ENCODE data around the gene LIPF.
A peak's percentile ranks its signal among the peaks of the same experiment; 100 is the strongest.
"Not testable (repeated sequence)": the region's sequence is repeated elsewhere in the genome, so short reads cannot be mapped to it uniquely, and the experiment has no call there.

The LIPF gene

GRCh38 chr10:88689366-88689765 is 25.1 kb downstream of the LIPF start:
- no peak overlapping the region for H3K4me3 ChIP-seq (ENCODE audit: control insufficient read depth, low read depth, low read length)
- DNase-seq (ENCODE audit: low read depth), result no peak
- no peak for TF ChIP-seq CTCF (conservative IDR thresholded peaks at IDR 0.05; ENCODE audit: control insufficient read depth, insufficient read depth, low read depth, low read length)

- DNase-seq (ENCODE audit: low read depth), result peak; percentile 37
- H3K4me3 ChIP-seq (ENCODE audit: control insufficient read depth, low read depth, low read length), result no peak overlapping the region
- peak; percentile 44 for TF ChIP-seq CTCF (conservative IDR thresholded peaks at IDR 0.05; ENCODE audit: control insufficient read depth, insufficient read depth, low read depth, low read length)
Measured at GRCh38 chr10:88693392-88694020, 29.3 kb downstream of the LIPF start.

- H3K4me3 ChIP-seq (ENCODE audit: control insufficient read depth, low read depth, low read length), result no peak overlapping the region
- TF ChIP-seq CTCF (conservative IDR thresholded peaks at IDR 0.05; ENCODE audit: control insufficient read depth, insufficient read depth, low read depth, low read length), result no peak
- peak; percentile 37 for DNase-seq (ENCODE audit: low read depth)
Measured at GRCh38 chr10:88702848-88703597, 38.8 kb downstream of the LIPF start.

- H3K4me3 ChIP-seq (ENCODE audit: control insufficient read depth, low read depth, low read length), result no peak within 1 kb of the TSS
- no peak for DNase-seq (ENCODE audit: low read depth)
- TF ChIP-seq CTCF (conservative IDR thresholded peaks at IDR 0.05; ENCODE audit: control insufficient read depth, insufficient read depth, low read depth, low read length), result no peak
Measured at GRCh38 chr10:88705958-88706357, 41.7 kb downstream of the LIPF start, which contains the start of gene LIPK. LIPK (plus strand) TSS chr10:88706249; CDS start chr10:88724544, 18,295 bp downstream.

GRCh38 chr10:88707429-88708155 is 43.4 kb downstream of the LIPF start:
- TF ChIP-seq CTCF (conservative IDR thresholded peaks at IDR 0.05; ENCODE audit: control insufficient read depth, insufficient read depth, low read depth, low read length), result no peak
- H3K4me3 ChIP-seq (ENCODE audit: control insufficient read depth, low read depth, low read length), result no peak overlapping the region
- peak; percentile 86 for DNase-seq (ENCODE audit: low read depth)

- DNase-seq (ENCODE audit: low read depth); H3K4me3 ChIP-seq (ENCODE audit: control insufficient read depth, low read depth, low read length): not testable (repeated sequence)
Measured at GRCh38 chr10:88709361-88709760, 45.1 kb downstream of the LIPF start.

GRCh38 chr10:88715517-88715916 is 51.3 kb downstream of the LIPF start:
- no peak overlapping the region for H3K4me3 ChIP-seq (ENCODE audit: control insufficient read depth, low read depth, low read length)
- no peak for DNase-seq (ENCODE audit: low read depth)
- no peak for TF ChIP-seq CTCF (conservative IDR thresholded peaks at IDR 0.05; ENCODE audit: control insufficient read depth, insufficient read depth, low read depth, low read length)

Measured in fibroblast of mammary gland (primary cell).